DMS 273 (cell line): ENCODE results near the gene RNF217.
A peak's percentile ranks its signal among the peaks of the same experiment; 100 is the strongest.
"Not testable (repeated sequence)": the region's sequence is repeated elsewhere in the genome, so short reads cannot be mapped to it uniquely, and the experiment has no call there.

ENCODE experiments used
- DNase-seq: peaks from one replicate; lab custom pipeline; 2025; ENCODE audit not compliant: unreplicated experiment; lab: John Stamatoyannopoulos, UW

The RNF217 gene

DNA sequence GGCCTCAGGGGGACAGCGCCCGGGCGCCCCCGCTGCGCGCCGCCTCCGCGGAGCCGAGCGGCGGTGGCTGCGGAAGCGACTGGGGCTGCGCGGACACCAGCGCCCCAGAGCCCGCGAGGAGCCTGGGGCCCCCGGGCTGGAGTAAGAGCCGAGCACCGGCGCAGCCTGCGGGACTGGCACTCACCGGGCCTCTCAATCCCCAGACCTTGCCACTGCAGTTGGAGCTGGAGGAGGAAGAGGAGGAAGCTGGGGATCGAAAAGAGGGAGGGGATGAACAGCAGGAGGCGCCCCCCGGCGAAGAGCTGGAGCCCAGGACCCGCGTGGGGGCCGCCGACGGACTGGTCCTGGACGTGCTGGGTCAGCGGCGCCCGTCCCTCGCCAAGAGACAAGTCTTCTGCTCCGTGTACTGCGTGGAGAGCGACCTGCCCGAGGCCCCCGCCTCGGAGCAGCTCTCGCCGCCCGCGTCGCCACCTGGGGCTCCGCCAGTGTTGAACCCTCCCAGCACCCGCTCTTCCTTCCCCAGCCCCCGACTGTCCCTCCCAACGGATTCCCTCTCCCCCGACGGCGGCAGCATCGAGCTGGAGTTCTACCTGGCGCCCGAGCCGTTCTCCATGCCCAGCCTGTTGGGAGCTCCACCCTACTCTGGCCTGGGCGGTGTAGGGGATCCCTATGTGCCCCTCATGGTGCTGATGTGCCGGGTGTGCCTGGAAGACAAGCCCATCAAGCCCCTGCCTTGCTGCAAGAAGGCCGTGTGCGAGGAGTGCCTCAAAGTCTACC lies 590 bp downstream of the RNF217 start:
- DNase-seq = peak; percentile 53

DNA sequence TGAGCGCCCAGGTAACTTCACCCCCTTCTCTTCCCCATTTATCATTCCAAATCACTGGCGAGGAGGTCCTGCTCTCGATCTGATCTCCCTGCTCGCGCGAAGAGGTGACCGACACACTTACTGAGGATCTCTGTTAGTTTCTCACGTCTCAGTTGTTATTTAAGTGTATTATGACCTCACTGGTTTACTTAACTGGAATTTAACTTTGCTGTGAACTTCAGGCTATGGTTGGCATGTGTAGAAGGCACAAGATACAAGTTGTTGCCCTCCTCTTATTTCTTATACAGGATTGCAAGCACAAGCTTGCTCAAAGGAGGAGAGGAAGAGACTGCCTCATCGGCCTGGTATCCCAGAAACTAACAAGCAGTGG lies 1.2 kb downstream of the RNF217 start:
- DNase-seq = peak; percentile 21

- no peak for DNase-seq
Measured at GRCh38 chr6:124963831-124964763, 1.9 kb downstream of the RNF217 start.

GRCh38 chr6:124964764-124965105 lies 2.5 kb downstream of the RNF217 start:
- DNase-seq = no peak

- not testable (repeated sequence) for DNase-seq
Measured at GRCh38 chr6:124965424-124965850, 3.2 kb downstream of the RNF217 start.

DNA sequence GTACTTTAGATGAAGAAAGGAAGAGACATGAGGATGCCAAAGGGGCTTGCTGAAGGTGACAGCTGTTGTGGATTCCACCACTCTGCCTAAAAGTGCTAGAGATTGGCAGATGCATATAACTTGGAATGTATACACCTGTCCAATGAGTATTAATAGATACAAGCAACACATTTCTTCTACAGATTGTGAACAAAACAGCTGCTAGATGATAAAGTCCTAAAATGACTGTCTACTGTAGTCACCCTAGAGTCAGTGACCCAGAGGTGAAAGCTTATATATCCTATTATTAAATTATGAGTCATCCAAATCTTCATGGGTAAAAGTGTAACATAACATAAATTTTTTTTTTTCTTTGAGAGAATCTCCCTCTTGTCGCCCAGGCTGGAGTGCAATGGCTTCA lies 5.2 kb downstream of the RNF217 start:
- no peak for DNase-seq

GRCh38 chr6:124968401-124968800 lies 6.2 kb downstream of the RNF217 start:
- no peak for DNase-seq

DNA sequence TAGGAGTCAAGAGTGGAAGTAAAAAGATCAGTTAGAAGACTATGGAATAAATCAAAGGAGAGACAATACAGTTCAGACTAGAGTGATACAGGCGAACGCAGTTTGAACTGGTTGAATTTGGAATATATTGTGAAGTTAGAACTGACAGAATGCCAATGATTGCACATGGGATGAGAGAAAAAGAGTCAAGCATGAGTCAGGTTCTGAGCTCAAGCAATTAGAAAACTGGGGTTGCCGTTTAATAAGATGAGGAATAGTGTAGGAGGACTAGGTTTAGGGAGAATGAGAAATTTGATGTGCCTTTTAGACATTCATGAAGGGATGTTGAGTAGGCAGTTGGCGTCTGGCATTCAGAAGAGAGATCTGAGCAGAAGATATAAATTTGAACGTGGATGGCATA lies 8.0 kb downstream of the RNF217 start:
- no peak for DNase-seq

GRCh38 chr6:124970763-124971162 lies 8.5 kb downstream of the RNF217 start:
- no peak for DNase-seq

- no peak for DNase-seq
Measured at GRCh38 chr6:124973780-124974179, 11.5 kb downstream of the RNF217 start.

GRCh38 chr6:124974771-124975377 lies 12.6 kb downstream of the RNF217 start:
- no peak for DNase-seq

DNA sequence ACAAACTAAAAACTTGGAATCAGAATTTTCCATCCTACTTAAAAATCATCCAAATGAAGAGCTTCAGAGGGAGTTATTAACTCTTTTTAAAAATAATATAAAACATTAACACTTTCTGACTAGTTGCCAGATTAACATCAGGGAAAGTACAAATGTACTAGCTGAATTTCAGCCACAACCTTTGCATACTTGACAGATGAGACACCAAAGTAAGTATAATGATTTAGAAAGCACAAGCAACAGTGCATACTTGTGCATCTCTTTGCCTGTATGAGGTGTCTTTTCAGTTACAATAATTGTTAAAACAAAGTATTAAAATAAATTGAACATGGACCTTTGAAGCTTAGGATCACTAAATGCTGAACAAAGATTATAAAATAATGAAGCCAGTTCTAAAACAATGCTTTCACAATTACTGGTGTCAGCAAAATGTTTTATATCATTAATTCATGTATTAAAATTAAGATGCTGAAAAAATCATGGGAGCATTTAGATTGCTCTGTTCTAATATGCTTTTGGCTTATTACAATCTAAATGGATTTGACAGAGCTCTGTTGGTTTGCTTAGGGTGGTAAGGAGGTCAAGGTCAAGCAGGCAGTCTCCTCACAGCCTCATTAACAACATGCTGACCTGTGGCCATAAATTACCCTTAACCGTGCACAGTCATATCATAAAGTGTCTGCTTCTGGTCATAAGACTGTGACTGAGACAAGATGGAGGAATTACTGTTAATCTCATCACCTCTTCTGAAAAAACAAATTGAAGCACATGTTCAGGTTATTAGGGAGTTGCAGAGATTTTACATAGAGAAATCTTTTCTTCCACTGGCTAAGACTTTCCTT lies 15.1 kb downstream of the RNF217 start:
- DNase-seq = no peak

- no peak for DNase-seq
Measured at GRCh38 chr6:124978451-124979293, 16.4 kb downstream of the RNF217 start.

DNA sequence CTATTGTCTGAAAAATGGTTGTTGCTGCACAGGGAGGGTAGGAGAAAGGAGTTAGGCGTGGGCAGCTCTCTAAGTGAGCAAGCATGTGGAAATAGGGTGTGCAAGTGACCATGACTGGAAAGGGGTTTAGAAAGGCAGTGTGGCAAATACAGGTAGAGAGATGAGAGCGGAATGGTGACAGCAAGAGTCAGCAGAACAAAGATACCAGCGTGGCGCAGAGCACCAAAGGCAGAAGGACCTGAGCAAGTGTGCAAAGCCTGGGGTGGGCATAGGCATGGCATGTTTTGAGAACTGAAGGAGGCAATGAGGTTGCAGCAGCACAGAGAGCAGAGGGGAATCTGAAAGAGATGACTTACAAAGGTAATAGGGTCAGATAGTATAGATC lies 17.0 kb downstream of the RNF217 start:
- no peak for DNase-seq

GRCh38 chr6:124982669-124983068 lies 20.4 kb downstream of the RNF217 start:
- no peak for DNase-seq

GRCh38 chr6:124983383-124984083 lies 21.3 kb downstream of the RNF217 start:
- DNase-seq = no peak

GRCh38 chr6:124984668-124985338 lies 22.6 kb downstream of the RNF217 start:
- no peak for DNase-seq

DNA sequence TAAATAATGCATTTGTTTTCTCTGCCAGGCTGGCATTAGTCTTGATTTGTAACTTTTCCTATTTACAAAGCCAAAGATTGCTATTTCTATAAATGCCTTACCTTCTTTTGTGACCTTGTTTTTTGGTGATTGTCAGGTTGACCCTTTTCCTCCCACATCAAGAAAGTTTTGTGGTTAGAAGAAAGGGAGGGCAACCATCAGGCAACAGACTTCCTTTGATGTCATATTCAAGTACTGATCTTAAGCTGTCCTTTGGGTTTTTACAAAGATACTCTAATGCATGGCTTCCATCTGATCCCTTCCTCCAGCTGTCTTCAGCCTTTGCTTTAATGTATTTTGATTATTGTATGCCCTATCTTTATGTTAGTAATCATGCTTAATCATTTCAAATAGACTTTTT lies 23.9 kb downstream of the RNF217 start:
- DNase-seq = no peak

- DNase-seq = no peak
Measured at GRCh38 chr6:124987291-124987690, 25.1 kb downstream of the RNF217 start.
